K562 (cell line): ENCODE measurements around the gene NR1D1. TPM values are rescaled to one million over a fixed set of nuclear protein-coding genes. Genes with fewer than 3 reads are reported as not detected.

ENCODE experiments used
- BCLAF1 ChIP-seq, 2 experiments: fragments of 450-650 bp in 1 of 2; IDR thresholded peaks; 2 replicates each; pipeline ENCODE4 v1.6.1; 2011 to 2017; ENCODE audit warnings: low read depth in 2 of 2, antibody characterized with exemption in 1 of 2, borderline replicate concordance in 1 of 2, low read length in 1 of 2, mild to moderate bottlenecking in 1 of 2, mixed read lengths in 1 of 2; ENCODE audit not compliant: control insufficient read depth in 1 of 2
- CEBPG ChIP-seq, 3 experiments: fragments of 200-800 bp in 1 of 3; sonication (Bioruptor generic) in 1 of 3; sonication (generic) in 1 of 3; formaldehyde crosslinking in 1 of 3; IDR thresholded peaks in 2 of 3; conservative IDR thresholded peaks in 1 of 3; 2 replicates each; pipeline versions ENCODE4 v1.6.1 to v1.8.0; 2016 to 2022; ENCODE audit warnings: missing compliant biosample characterization in 2 of 3, missing genetic modification characterization in 2 of 3, mild to moderate bottlenecking in 1 of 3, missing genetic modification reagents in 1 of 3
- ELF4 ChIP-seq: fragments of 450-650 bp; formaldehyde crosslinking; IDR thresholded peaks from 2 replicates; pipeline ENCODE4 v1.4.0; 2022; ENCODE audit warnings: missing genetic modification characterization
- EP400 ChIP-seq: fragments of 450-650 bp; IDR thresholded peaks from 2 replicates; pipeline ENCODE4 v1.6.1; 2017; ENCODE audit warnings: antibody characterized with exemption, mild to moderate bottlenecking, moderate library complexity
- FOXP4 ChIP-seq: sonication (generic); formaldehyde crosslinking; IDR thresholded peaks from 2 replicates; pipeline ENCODE4 v1.8.0; 2022; ENCODE audit warnings: mild to moderate bottlenecking, missing genetic modification reagents, borderline replicate concordance
- HDAC1 ChIP-seq, 2 experiments: fragments of 450-650 bp; IDR thresholded peaks; 2 replicates each; pipeline ENCODE4 v1.6.1; 2016 to 2017; ENCODE audit warnings: inconsistent platforms in 1 of 2, mild to moderate bottlenecking in 1 of 2, moderate library complexity in 1 of 2
- ILK ChIP-seq: fragments of 450-650 bp; IDR thresholded peaks from 2 replicates; pipeline ENCODE4 v1.6.1; 2016; ENCODE audit warnings: missing genetic modification characterization, low read depth, mild to moderate bottlenecking, missing compliant biosample characterization, moderate library complexity, borderline replicate concordance
- KDM4B ChIP-seq, 2 experiments: fragments of 450-650 bp in 1 of 2; sonication (generic) in 1 of 2; IDR thresholded peaks; 2 replicates each; pipeline ENCODE4 v1.6.1; 2016 to 2017; ENCODE audit warnings: borderline replicate concordance in 2 of 2, antibody characterized with exemption in 1 of 2, low read depth in 1 of 2, mild to moderate bottlenecking in 1 of 2
- MECOM ChIP-seq: fragments of 250-450 bp; sonication (Bioruptor Pico); IDR thresholded peaks from 2 replicates; pipeline ENCODE4 v1.8.0; 2022; ENCODE audit warnings: inconsistent platforms
- MLX ChIP-seq, 2 experiments: fragments of 450-650 bp in 1 of 2; sonication (generic) in 1 of 2; formaldehyde crosslinking; conservative IDR thresholded peaks; 2 replicates each; pipeline versions ENCODE4 v1.4.0 to v1.8.1; 2020 to 2022; ENCODE audit warnings: mild to moderate bottlenecking in 1 of 2, missing genetic modification reagents in 1 of 2
- NR3C1 ChIP-seq: sonication (generic); formaldehyde crosslinking; IDR thresholded peaks from 2 replicates; pipeline ENCODE4 v1.8.1; 2022; ENCODE audit warnings: missing genetic modification reagents
- PML ChIP-seq: IDR thresholded peaks from 2 replicates; pipeline ENCODE4 v1.6.1; 2012; ENCODE audit warnings: low read length, inconsistent platforms
- SIN3A ChIP-seq, 2 experiments: fragments of 150-350 bp in 1 of 2; IDR thresholded peaks; 2 replicates each; pipeline ENCODE4 v1.6.1; 2011 to 2016; ENCODE audit warnings: borderline replicate concordance in 2 of 2, low read depth in 2 of 2, low read length in 2 of 2, mild to moderate bottlenecking in 2 of 2, moderate library complexity in 2 of 2; ENCODE audit not compliant: control insufficient read depth in 1 of 2
- SREBF1 ChIP-seq: fragments of 150-350 bp; IDR thresholded peaks from 2 replicates; pipeline ENCODE4 v1.6.1; 2014; ENCODE audit warnings: antibody characterized with exemption, low read depth, low read length, borderline replicate concordance
- ZNF217 ChIP-seq: sonication (generic); formaldehyde crosslinking; IDR thresholded peaks from 2 replicates; pipeline ENCODE4 v1.8.0; 2022; ENCODE audit warnings: mild to moderate bottlenecking, missing genetic modification reagents
- ZNF740 ChIP-seq, 3 experiments: fragments of 200-800 bp in 1 of 3; sonication (Bioruptor generic) in 1 of 3; sonication (generic) in 1 of 3; formaldehyde crosslinking in 1 of 3; IDR thresholded peaks; 2 replicates each; pipeline versions ENCODE4 v1.6.1 to v1.8.0; 2016 to 2022; ENCODE audit warnings: mild to moderate bottlenecking in 2 of 3, missing compliant biosample characterization in 2 of 3, missing genetic modification characterization in 2 of 3, missing genetic modification reagents in 1 of 3
- ZSCAN29 ChIP-seq: fragments of 450-650 bp; IDR thresholded peaks from 2 replicates; pipeline ENCODE4 v1.6.1; 2017
- polyA plus RNA-seq, 8 experiments: library from polyadenylated mRNA; depleted of rRNA in 4 of 8; stranded (reverse) in 5 of 8; unstranded in 3 of 8; fragments of >200 nt; fragmentation: Nextera tagmentation in 2 of 8; fragmentation: Illumina TruSeq in 1 of 8; extraction: Ambion mirVana in 2 of 8; extraction: Trizol in 1 of 8; gene quantifications; 2 replicates each; pipeline versions ENCODE4 v1.2.1 to v1.2.3, GENCODE V29; 2011 to 2014; ENCODE audit warnings: inconsistent platforms in 1 of 8, missing spikeins in 1 of 8
- total RNA-seq, 7 experiments: library from RNA; depleted of rRNA in 6 of 7; stranded (reverse); fragments of >200 nt in 6 of 7; fragmentation: Illumina TruSeq in 2 of 7; extraction: Trizol in 2 of 7; gene quantifications; 2 replicates each; pipeline versions ENCODE4 v1.2.1 to v1.2.3, GENCODE V29; 2011 to 2021; ENCODE audit warnings: low replicate concordance in 1 of 7

Gene NR1D1
- total and polyA plus RNA-seq, 9 of the 15 experiments (the other 6 are each of a cell fraction or from before 2014, with no cell fraction given), result 0.25 to 7.7 (median 0.65) TPM

GRCh38 chr17:40122999-40123810 is 22.8 kb upstream of the NR1D1 start (continued):
- peak; percentile 66 to 73; a peak in 1 of 4 replicates for TF ChIP-seq SIN3A (IDR thresholded peaks at IDR 0.05; ENCODE audit: borderline replicate concordance in 2 of 2, control insufficient read depth in 1 of 2, low read depth in 2 of 2, low read length in 2 of 2)
- TF ChIP-seq NR3C1, result no peak
- no peak for TF ChIP-seq KDM4B (IDR thresholded peaks at IDR 0.05; ENCODE audit: borderline replicate concordance in 2 of 2, low read depth in 1 of 2)
- TF ChIP-seq CEBPG (CRISPR knock-in tag; IDR thresholded peaks at IDR 0.05), result no peak
- TF ChIP-seq CEBPG (tag; conservative IDR thresholded peaks at IDR 0.05 in 1 of 2, IDR thresholded peaks at IDR 0.05 in 1 of 2), result peak in 1 of 2 experiments; percentile 20; a peak in 1 of 4 replicates
- TF ChIP-seq BCLAF1 (IDR thresholded peaks at IDR 0.05; ENCODE audit: borderline replicate concordance in 1 of 2, control insufficient read depth in 1 of 2, low read depth in 2 of 2, low read length in 1 of 2), result peak in 1 of 2 experiments; percentile 55; a peak in 1 of 4 replicates
- peak; percentile 70 to 87; a peak in 3 of 4 replicates for TF ChIP-seq HDAC1 (IDR thresholded peaks at IDR 0.05)
- no peak for TF ChIP-seq PML
- no peak for TF ChIP-seq MLX (CRISPR knock-in tag; conservative IDR thresholded peaks at IDR 0.05)
- TF ChIP-seq MECOM (CRISPR knock-in tag), result no peak
- TF ChIP-seq ZNF740 (CRISPR knock-in tag; IDR thresholded peaks at IDR 0.05), result no peak
- no peak for TF ChIP-seq ZNF740 (tag; IDR thresholded peaks at IDR 0.05)
- TF ChIP-seq ELF4 (CRISPR knock-in tag), result peak; percentile 53; the same call in 1 of the 2 replicates
- TF ChIP-seq EP400, result peak; percentile 57; the same call in 1 of the 2 replicates
- TF ChIP-seq SREBF1, result no peak
- TF ChIP-seq FOXP4, result no peak
- no peak for TF ChIP-seq ZSCAN29
- TF ChIP-seq ZNF217 (CRISPR knock-in tag), result no peak
- TF ChIP-seq ILK (tag), result no peak
